Smooth muscle cell (in vitro differentiated cells): Measurements from ENCODE around the gene MAPRE3. TPM values are rescaled to one million over a fixed set of nuclear protein-coding genes. Genes with fewer than 3 reads are reported as not detected.
A peak's percentile ranks its signal among the peaks of the same experiment; 100 is the strongest.

ENCODE experiments used
- DNase-seq: peaks from one replicate; lab custom pipeline; 2025; ENCODE audit not compliant: unreplicated experiment; lab: John Stamatoyannopoulos, UW
- H2AFZ ChIP-seq: fragments of 200-600 bp; sonication (generic); 2 replicates; pipeline ENCODE4 v1.6.0; 2016; ENCODE audit warnings: antibody characterized with exemption, low read depth, mild to moderate bottlenecking
- H3F3A ChIP-seq: fragments of 200-600 bp; sonication (generic); 2 replicates; pipeline ENCODE4 v1.6.0; 2017; ENCODE audit warnings: antibody characterized with exemption, low read depth
- H3K27ac ChIP-seq: fragments of 200-600 bp; sonication (generic); 2 replicates; pipeline ENCODE4 v1.5.1; 2016; ENCODE audit warnings: low read depth, mild to moderate bottlenecking
- H3K27me3 ChIP-seq: fragments of 200-600 bp; sonication (generic); 2 replicates; pipeline ENCODE4 v1.6.1; 2016; ENCODE audit warnings: low read depth, mild to moderate bottlenecking
- H3K36me3 ChIP-seq: fragments of 200-600 bp; sonication (generic); 2 replicates; pipeline ENCODE4 v1.5.1; 2016; ENCODE audit warnings: low read depth
- H3K4me1 ChIP-seq: fragments of 200-600 bp; sonication (generic); 2 replicates; pipeline ENCODE4 v1.5.1; 2016; ENCODE audit warnings: low read depth
- H3K4me2 ChIP-seq: fragments of 200-600 bp; sonication (generic); 2 replicates; pipeline ENCODE4 v1.6.0; 2016; ENCODE audit warnings: mild to moderate bottlenecking
- H3K4me3 ChIP-seq: fragments of 200-600 bp; sonication (generic); 2 replicates; pipeline ENCODE4 v1.5.1; 2016; ENCODE audit warnings: mild to moderate bottlenecking
- H3K79me2 ChIP-seq: fragments of 200-600 bp; sonication (generic); 2 replicates; pipeline ENCODE4 v1.6.0; 2016; ENCODE audit warnings: low read depth, mild to moderate bottlenecking
- H3K9ac ChIP-seq: fragments of 200-600 bp; sonication (generic); 2 replicates; pipeline ENCODE4 v1.6.0; 2016; ENCODE audit warnings: low read depth
- H3K9me3 ChIP-seq: fragments of 200-600 bp; sonication (generic); replicated peaks from 2 replicates; pipeline ENCODE4 v1.5.1; 2016; ENCODE audit warnings: low read depth
- H4K20me1 ChIP-seq: fragments of 200-600 bp; sonication (generic); 2 replicates; pipeline ENCODE4 v1.6.0; 2016; ENCODE audit warnings: low read depth
- WGBS: methylation state at CpG from one replicate; pipeline ENCODE4 v1.1.7; 2016; ENCODE audit warnings: low lambda C conversion rate; 5-methylcytosine and 5-hydroxymethylcytosine counted together
- polyA plus RNA-seq: library from polyadenylated mRNA; unstranded; fragments of >200 nt; fragmentation: Nextera tagmentation; extraction: Ambion mirVana; gene quantifications from 2 replicates; pipeline ENCODE4 v1.2.1, GENCODE V29; 2016
- total RNA-seq: library from RNA; depleted of rRNA; stranded (reverse); fragments of >200 nt; gene quantifications from 2 replicates; pipeline ENCODE4 v1.2.3, GENCODE V29; 2014
- TF ChIP-seq, protein P1 (sequence below): fragments of 200-600 bp; sonication (generic); IDR thresholded peaks from 2 replicates; pipeline ENCODE4 v1.5.1; 2017; ENCODE audit warnings: borderline replicate concordance, mild to moderate bottlenecking, antibody characterized with exemption; ENCODE audit not compliant: insufficient read depth, poor library complexity, severe bottlenecking

The MAPRE3 gene
- total and polyA plus RNA-seq, 2 experiments from 2014 or later = 12.5 to 30.5 TPM

- Histone ChIP-seq H3F3A (no peaks in the 10 kb centered on the region), H3K9me3 (no peaks in the 10 kb centered on the region), H4K20me1 (peaks cover 43% of the 10 kb centered on the region), H3K9ac (no peak overlapping the region), H3K4me3 (no peak overlapping the region), H3K4me1 (no peaks in the 10 kb centered on the region), H3K79me2 (no peaks in the 10 kb centered on the region), H3K36me3 (no peaks in the 10 kb centered on the region), H3K27ac (no peak overlapping the region), H3K4me2 (no peak overlapping the region), H2AFZ (no peak overlapping the region), H3K27me3 (no peaks in the 10 kb centered on the region)
- TF ChIP-seq, protein P1, sequence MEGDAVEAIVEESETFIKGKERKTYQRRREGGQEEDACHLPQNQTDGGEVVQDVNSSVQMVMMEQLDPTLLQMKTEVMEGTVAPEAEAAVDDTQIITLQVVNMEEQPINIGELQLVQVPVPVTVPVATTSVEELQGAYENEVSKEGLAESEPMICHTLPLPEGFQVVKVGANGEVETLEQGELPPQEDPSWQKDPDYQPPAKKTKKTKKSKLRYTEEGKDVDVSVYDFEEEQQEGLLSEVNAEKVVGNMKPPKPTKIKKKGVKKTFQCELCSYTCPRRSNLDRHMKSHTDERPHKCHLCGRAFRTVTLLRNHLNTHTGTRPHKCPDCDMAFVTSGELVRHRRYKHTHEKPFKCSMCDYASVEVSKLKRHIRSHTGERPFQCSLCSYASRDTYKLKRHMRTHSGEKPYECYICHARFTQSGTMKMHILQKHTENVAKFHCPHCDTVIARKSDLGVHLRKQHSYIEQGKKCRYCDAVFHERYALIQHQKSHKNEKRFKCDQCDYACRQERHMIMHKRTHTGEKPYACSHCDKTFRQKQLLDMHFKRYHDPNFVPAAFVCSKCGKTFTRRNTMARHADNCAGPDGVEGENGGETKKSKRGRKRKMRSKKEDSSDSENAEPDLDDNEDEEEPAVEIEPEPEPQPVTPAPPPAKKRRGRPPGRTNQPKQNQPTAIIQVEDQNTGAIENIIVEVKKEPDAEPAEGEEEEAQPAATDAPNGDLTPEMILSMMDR = no peak
- 89% methylated on average over 2 of the region's 2 CpGs for WGBS
- no peak for DNase-seq
These were observed 39.3 kb downstream of the MAPRE3 start for GRCh38 chr2:27009716-27010115.

- no peak overlapping the region for H3K27ac ChIP-seq
- no peak overlapping the region for H3K4me3 ChIP-seq
- H3K27me3 ChIP-seq = no peaks in the 10 kb centered on the region
- peaks cover 42% of the 10 kb centered on the region for H4K20me1 ChIP-seq
- no peak for DNase-seq
- no peaks in the 10 kb centered on the region for H3F3A ChIP-seq
- TF ChIP-seq, protein P1 = no peak
- H3K9ac ChIP-seq = no peak overlapping the region
- no peaks in the 10 kb centered on the region for H3K9me3 ChIP-seq
- H3K36me3 ChIP-seq = no peaks in the 10 kb centered on the region
- no peak overlapping the region for H3K4me2 ChIP-seq
- no peak overlapping the region for H2AFZ ChIP-seq
- no peaks in the 10 kb centered on the region for H3K79me2 ChIP-seq
- 65% methylated on average over 3 of the region's 3 CpGs for WGBS
- H3K4me1 ChIP-seq = no peaks in the 10 kb centered on the region
These were observed 39.7 kb downstream of the MAPRE3 start for GRCh38 chr2:27010139-27010538.

- 99% methylated on average over 4 of the region's 4 CpGs for WGBS
- no peaks in the 10 kb centered on the region for H3K9me3 ChIP-seq
- peaks cover 55% of the 10 kb centered on the region for H4K20me1 ChIP-seq
- H3K4me3 ChIP-seq = no peak overlapping the region
- TF ChIP-seq, protein P1 = no peak
- no peak overlapping the region for H3K4me2 ChIP-seq
- H3K27ac ChIP-seq = no peak overlapping the region
- H2AFZ ChIP-seq = no peak overlapping the region
- peaks cover 4% of the 10 kb centered on the region for H3F3A ChIP-seq
- no peak overlapping the region for H3K9ac ChIP-seq
- DNase-seq = no peak
- H3K36me3 ChIP-seq = no peaks in the 10 kb centered on the region
- H3K27me3 ChIP-seq = no peaks in the 10 kb centered on the region
- no peaks in the 10 kb centered on the region for H3K79me2 ChIP-seq
- no peaks in the 10 kb centered on the region for H3K4me1 ChIP-seq
These were observed 43.3 kb downstream of the MAPRE3 start for GRCh38 chr2:27013738-27014137.

DNA sequence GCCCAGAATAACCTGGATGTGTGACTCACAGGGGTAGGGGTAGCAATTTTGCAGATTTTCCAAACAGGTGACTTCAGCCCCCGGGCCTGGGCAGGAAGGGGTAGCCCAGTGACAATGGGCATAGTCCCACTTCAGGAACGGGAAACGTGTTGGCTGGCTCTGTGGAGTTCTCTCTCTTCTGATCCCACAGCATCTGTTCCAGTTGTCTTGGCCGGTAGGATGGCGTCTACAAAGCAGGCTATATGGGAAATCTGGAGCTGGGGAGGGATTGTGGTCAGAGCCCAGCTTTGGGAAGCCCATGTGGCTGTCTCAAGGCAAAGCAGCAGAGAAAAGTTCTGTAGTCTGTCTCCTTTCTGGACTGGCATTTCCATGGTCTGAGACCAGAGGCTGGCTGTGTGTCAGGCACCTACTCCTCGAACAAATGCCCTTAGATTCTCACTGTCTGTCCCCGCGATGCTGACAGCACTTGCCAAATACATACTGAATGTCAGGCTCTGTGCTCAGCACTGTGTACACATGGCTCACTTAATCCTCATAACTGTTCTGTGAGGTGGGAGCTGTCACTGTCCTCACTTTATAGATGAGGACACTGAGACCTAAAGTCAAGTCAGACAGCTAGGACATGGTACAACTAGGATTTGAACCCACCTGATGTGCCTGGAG lies 44.5 kb downstream of the MAPRE3 start:
- Histone ChIP-seq H3F3A (peaks cover 4% of the 10 kb centered on the region), H2AFZ (no peak overlapping the region), H3K4me3 (no peak overlapping the region), H4K20me1 (peaks cover 61% of the 10 kb centered on the region), H3K27me3 (no peaks in the 10 kb centered on the region), H3K36me3 (no peaks in the 10 kb centered on the region), H3K27ac (peak overlapping the region; percentile 37), H3K4me2 (peak overlapping the region; percentile 49), H3K4me1 (no peaks in the 10 kb centered on the region), H3K9ac (no peak overlapping the region), H3K9me3 (no peaks in the 10 kb centered on the region), H3K79me2 (no peaks in the 10 kb centered on the region)
- no peak for DNase-seq
- TF ChIP-seq, protein P1 = no peak
- WGBS = 66% methylated on average over 8 of the region's 8 CpGs
